GM19452 (cell line): ENCODE results near the gene GNAL.
"Not testable (repeated sequence)": the region's sequence is repeated elsewhere in the genome, so short reads cannot be mapped to it uniquely, and the experiment has no call there.

Source experiments
- ATAC-seq: cut with Tn5 transposase; IDR thresholded peaks from one replicate; pipeline ENCODE4 v1.9.1; 2021; ENCODE audit not compliant: unreplicated experiment

The GNAL gene

GRCh38 chr18:11845654-11846053, 156.6 kb downstream of the GNAL start:
- ATAC-seq, result no peak

- no peak for ATAC-seq
Observed at GRCh38 chr18:11847811-11848210, 158.7 kb downstream of the GNAL start.

GRCh38 chr18:11849279-11849678, 160.2 kb downstream of the GNAL start:
- no peak for ATAC-seq

GRCh38 chr18:11849841-11850634, 161.0 kb downstream of the GNAL start:
- no peak for ATAC-seq

- ATAC-seq, result peak; percentile 36
Observed at GRCh38 chr18:11850821-11851145, 161.7 kb downstream of the GNAL start.

GRCh38 chr18:11851146-11851805, 162.2 kb downstream of the GNAL start, which contains the start of gene CHMP1B:
TSS of gene CHMP1B (plus strand) at chr18:11851413. CDS start at chr18:11851512, 99 bp downstream.
- peak; percentile 94 for ATAC-seq

GRCh38 chr18:11851806-11852337, 162.8 kb downstream of the GNAL start:
- no peak for ATAC-seq

GRCh38 chr18:11854554-11854953, 165.5 kb downstream of the GNAL start:
- not testable (repeated sequence) for ATAC-seq

- no peak for ATAC-seq
Observed at GRCh38 chr18:11857177-11857887, 168.3 kb downstream of the GNAL start.

GRCh38 chr18:11859282-11859830, 170.3 kb downstream of the GNAL start:
- ATAC-seq, result no peak

- ATAC-seq, result no peak
Observed at GRCh38 chr18:11859903-11860407, 170.9 kb downstream of the GNAL start.

GRCh38 chr18:11860594-11861450, 171.8 kb downstream of the GNAL start:
- no peak for ATAC-seq

- ATAC-seq, result no peak
Observed at GRCh38 chr18:11861583-11862288, 172.7 kb downstream of the GNAL start.

GRCh38 chr18:11862468-11863137, 173.5 kb downstream of the GNAL start:
- no peak for ATAC-seq

- no peak for ATAC-seq
Observed at GRCh38 chr18:11864471-11864870, 175.4 kb downstream of the GNAL start.

GRCh38 chr18:11865071-11865470, 176.0 kb downstream of the GNAL start:
- ATAC-seq, result no peak

- no peak for ATAC-seq
Observed at GRCh38 chr18:11866329-11866728, 177.3 kb downstream of the GNAL start.

- ATAC-seq, result no peak
Observed at GRCh38 chr18:11866764-11867163, 177.7 kb downstream of the GNAL start.

- ATAC-seq, result no peak
Observed at GRCh38 chr18:11868230-11868629, 179.2 kb downstream of the GNAL start.
